ENCODE measurements around the gene MAPRE2. TPM values are rescaled to one million over a fixed set of nuclear protein-coding genes. Genes with fewer than 3 reads are reported as not detected.

The MAPRE2 gene
- total RNA-seq, 1 experiment from 2014 or later, result 16.4 TPM

- TF ChIP-seq, protein P1, sequence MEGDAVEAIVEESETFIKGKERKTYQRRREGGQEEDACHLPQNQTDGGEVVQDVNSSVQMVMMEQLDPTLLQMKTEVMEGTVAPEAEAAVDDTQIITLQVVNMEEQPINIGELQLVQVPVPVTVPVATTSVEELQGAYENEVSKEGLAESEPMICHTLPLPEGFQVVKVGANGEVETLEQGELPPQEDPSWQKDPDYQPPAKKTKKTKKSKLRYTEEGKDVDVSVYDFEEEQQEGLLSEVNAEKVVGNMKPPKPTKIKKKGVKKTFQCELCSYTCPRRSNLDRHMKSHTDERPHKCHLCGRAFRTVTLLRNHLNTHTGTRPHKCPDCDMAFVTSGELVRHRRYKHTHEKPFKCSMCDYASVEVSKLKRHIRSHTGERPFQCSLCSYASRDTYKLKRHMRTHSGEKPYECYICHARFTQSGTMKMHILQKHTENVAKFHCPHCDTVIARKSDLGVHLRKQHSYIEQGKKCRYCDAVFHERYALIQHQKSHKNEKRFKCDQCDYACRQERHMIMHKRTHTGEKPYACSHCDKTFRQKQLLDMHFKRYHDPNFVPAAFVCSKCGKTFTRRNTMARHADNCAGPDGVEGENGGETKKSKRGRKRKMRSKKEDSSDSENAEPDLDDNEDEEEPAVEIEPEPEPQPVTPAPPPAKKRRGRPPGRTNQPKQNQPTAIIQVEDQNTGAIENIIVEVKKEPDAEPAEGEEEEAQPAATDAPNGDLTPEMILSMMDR (conservative IDR thresholded peaks at IDR 0.05; ENCODE audit: low read depth, low read length), result no peak
- intact Hi-C loops (cut with micrococcal nuclease; ENCODE audit: unreplicated experiment), result no loop called here
- H3K4me1 ChIP-seq (ENCODE audit: insufficient read depth, low read length, poor library complexity, severe bottlenecking), result no peaks in the 10 kb centered on the region
- H3K4me3 ChIP-seq (ENCODE audit: low read depth, low read length, poor library complexity, severe bottlenecking), result no peak overlapping the region
- ChIA-PET POLR2A (ENCODE audit: low non-redundant PET) (no interaction called here), CTCF (no interaction called here)
- no peaks in the 10 kb centered on the region for H3K27me3 ChIP-seq (replicated peaks; ENCODE audit: insufficient read depth, low read depth, low read length, poor library complexity)
- DNase-seq (ENCODE audit: low spot score), result no peak
- H3K36me3 ChIP-seq (ENCODE audit: insufficient read depth, low read length, poor library complexity, severe bottlenecking), result no peaks in the 10 kb centered on the region
- no peak overlapping the region for H3K27ac ChIP-seq (ENCODE audit: low read depth, low read length, poor library complexity, severe bottlenecking)
- no TSS peak for BruUV-seq (replicated peaks)
- H3K9me3 ChIP-seq (ENCODE audit: low read depth, low read length, poor library complexity, severe bottlenecking), result no peaks in the 10 kb centered on the region
These were observed 87.5 kb downstream of the MAPRE2 start for GRCh38 chr18:35128675-35129074.

GRCh38 chr18:35130236-35130635 is 89.0 kb downstream of the MAPRE2 start:
- Histone ChIP-seq H3K27me3 (replicated peaks; ENCODE audit: insufficient read depth, low read depth, low read length, poor library complexity) (no peaks in the 10 kb centered on the region), H3K36me3 (ENCODE audit: insufficient read depth, low read length, poor library complexity, severe bottlenecking) (no peaks in the 10 kb centered on the region), H3K4me1 (ENCODE audit: insufficient read depth, low read length, poor library complexity, severe bottlenecking) (no peaks in the 10 kb centered on the region), H3K27ac (ENCODE audit: low read depth, low read length, poor library complexity, severe bottlenecking) (no peak overlapping the region), H3K4me3 (ENCODE audit: low read depth, low read length, poor library complexity, severe bottlenecking) (no peak overlapping the region), H3K9me3 (ENCODE audit: low read depth, low read length, poor library complexity, severe bottlenecking) (no peaks in the 10 kb centered on the region)
- DNase-seq (ENCODE audit: low spot score), result no peak
- ChIA-PET POLR2A (ENCODE audit: low non-redundant PET) (no interaction called here), CTCF (interaction anchor here (0.7 kb wide), 1 partner anchor 104 kb away, joined by 5 read pairs; no protein-coding TSS in a partner anchor)
- TF ChIP-seq, protein P1 (conservative IDR thresholded peaks at IDR 0.05; ENCODE audit: low read depth, low read length), result no peak
- TF ChIP-seq EZH2 (IDR thresholded peaks at IDR 0.05; ENCODE audit: borderline replicate concordance, low read depth, low read length, poor library complexity, severe bottlenecking), result no peak
- intact Hi-C loops (cut with micrococcal nuclease; ENCODE audit: unreplicated experiment), result no loop called here
- no TSS peak for BruUV-seq (replicated peaks)

DNA sequence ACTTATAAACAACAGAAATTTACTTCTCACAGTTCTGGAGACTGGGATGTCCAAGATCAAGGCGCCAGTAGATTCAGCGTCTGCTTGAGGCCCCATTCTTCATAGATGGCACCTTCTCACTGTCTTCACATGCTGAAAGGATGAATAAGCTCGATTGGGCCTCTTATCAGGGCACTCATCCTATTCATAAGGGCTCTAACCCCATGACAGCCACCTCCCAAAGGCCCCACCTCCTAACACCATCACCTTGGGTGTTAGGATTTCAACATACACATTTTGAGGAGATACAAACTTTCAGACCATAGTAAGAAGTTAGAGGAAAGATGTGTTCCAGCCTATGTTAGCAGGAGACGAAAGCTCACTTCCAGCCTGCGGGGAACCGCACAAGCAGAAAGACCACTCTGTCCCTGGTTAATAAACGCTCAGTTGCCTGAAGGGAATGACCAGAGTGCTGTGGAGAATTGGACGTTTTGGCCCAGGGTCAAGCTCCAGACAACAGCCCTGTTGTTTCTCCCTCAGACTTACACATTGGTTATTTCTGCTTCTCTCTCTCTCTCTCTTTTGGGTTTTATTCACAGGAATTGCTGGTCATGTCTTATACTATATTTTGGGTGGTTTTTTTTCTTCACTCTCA is 90.3 kb downstream of the MAPRE2 start:
- TF ChIP-seq EZH2 (IDR thresholded peaks at IDR 0.05; ENCODE audit: borderline replicate concordance, low read depth, low read length, poor library complexity, severe bottlenecking), result no peak
- TF ChIP-seq, protein P1 (conservative IDR thresholded peaks at IDR 0.05; ENCODE audit: low read depth, low read length), result no peak
- no peak overlapping the region for H3K27ac ChIP-seq (ENCODE audit: low read depth, low read length, poor library complexity, severe bottlenecking)
- H3K27me3 ChIP-seq (replicated peaks; ENCODE audit: insufficient read depth, low read depth, low read length, poor library complexity), result no peaks in the 10 kb centered on the region
- ChIA-PET CTCF (no interaction called here), POLR2A (ENCODE audit: low non-redundant PET) (no interaction called here)
- BruUV-seq (replicated peaks), result no TSS peak
- no peaks in the 10 kb centered on the region for H3K9me3 ChIP-seq (ENCODE audit: low read depth, low read length, poor library complexity, severe bottlenecking)
- intact Hi-C loops (cut with micrococcal nuclease; ENCODE audit: unreplicated experiment), result no loop called here
- H3K36me3 ChIP-seq (ENCODE audit: insufficient read depth, low read length, poor library complexity, severe bottlenecking), result no peaks in the 10 kb centered on the region
- no peaks in the 10 kb centered on the region for H3K4me1 ChIP-seq (ENCODE audit: insufficient read depth, low read length, poor library complexity, severe bottlenecking)
- no peak for DNase-seq (ENCODE audit: low spot score)
- no peak overlapping the region for H3K4me3 ChIP-seq (ENCODE audit: low read depth, low read length, poor library complexity, severe bottlenecking)
